D341Med (cell line): ENCODE measurements around the gene SPHKAP.
"Not testable (repeated sequence)": the region's sequence is repeated elsewhere in the genome, so short reads cannot be mapped to it uniquely, and the experiment has no call there.

Source experiments
- DNase-seq: peaks from one replicate; pipeline ENCODE4 v3.0.0; 2012; ENCODE audit warnings: low spot score

The SPHKAP gene, protein sequence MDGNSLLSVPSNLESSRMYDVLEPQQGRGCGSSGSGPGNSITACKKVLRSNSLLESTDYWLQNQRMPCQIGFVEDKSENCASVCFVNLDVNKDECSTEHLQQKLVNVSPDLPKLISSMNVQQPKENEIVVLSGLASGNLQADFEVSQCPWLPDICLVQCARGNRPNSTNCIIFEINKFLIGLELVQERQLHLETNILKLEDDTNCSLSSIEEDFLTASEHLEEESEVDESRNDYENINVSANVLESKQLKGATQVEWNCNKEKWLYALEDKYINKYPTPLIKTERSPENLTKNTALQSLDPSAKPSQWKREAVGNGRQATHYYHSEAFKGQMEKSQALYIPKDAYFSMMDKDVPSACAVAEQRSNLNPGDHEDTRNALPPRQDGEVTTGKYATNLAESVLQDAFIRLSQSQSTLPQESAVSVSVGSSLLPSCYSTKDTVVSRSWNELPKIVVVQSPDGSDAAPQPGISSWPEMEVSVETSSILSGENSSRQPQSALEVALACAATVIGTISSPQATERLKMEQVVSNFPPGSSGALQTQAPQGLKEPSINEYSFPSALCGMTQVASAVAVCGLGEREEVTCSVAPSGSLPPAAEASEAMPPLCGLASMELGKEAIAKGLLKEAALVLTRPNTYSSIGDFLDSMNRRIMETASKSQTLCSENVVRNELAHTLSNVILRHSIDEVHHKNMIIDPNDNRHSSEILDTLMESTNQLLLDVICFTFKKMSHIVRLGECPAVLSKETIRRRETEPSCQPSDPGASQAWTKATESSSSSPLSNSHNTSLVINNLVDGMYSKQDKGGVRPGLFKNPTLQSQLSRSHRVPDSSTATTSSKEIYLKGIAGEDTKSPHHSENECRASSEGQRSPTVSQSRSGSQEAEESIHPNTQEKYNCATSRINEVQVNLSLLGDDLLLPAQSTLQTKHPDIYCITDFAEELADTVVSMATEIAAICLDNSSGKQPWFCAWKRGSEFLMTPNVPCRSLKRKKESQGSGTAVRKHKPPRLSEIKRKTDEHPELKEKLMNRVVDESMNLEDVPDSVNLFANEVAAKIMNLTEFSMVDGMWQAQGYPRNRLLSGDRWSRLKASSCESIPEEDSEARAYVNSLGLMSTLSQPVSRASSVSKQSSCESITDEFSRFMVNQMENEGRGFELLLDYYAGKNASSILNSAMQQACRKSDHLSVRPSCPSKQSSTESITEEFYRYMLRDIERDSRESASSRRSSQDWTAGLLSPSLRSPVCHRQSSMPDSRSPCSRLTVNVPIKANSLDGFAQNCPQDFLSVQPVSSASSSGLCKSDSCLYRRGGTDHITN (N-terminal part only)

GRCh38 chr2:228181098-228182019 is at the start of gene SPHKAP:
Gene SPHKAP (minus strand): TSS chr2:228181687. CDS start chr2:228181598, 89 bp downstream.
- peak; percentile 33 for DNase-seq

GRCh38 chr2:228227466-228227865 is 46.0 kb upstream of the SPHKAP start:
- no peak for DNase-seq

DNA sequence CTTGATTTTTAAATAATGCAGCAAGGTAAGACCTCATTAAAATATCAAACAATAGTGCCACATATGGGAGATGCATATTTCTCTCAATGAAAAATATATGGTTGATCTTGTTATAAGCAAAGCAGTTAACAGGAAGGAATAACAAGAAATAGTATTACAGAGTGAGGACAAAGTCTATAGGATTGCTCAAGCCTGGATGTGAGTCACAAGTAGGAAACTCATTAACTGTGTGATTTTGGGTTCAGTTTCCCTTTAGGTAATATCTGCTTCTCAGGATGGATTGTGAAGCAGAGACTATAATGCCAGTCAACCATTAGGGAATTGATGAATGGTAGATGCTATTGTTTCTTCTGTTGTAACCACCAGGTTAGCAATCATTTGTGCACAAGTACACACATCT is 42.9 kb upstream of the SPHKAP start:
- no peak for DNase-seq

DNA sequence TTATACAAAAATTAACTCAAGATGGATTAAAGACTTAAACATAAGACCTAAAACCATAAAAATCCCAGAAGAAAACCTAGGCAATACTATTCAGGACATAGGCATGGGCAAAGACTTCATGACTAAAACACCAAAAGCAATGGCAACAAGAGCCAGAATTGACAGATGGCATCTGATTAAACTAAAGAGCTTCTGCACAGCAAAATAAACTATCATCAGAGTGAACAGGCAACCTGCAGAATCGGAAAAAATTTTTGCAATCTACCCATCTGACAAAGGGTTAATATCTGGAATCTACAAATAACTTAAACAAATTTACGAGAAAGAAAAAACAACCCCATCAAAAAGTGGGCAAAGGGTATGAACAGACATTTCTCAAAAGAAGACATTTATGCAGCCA is 37.1 kb upstream of the SPHKAP start:
- DNase-seq: not testable (repeated sequence)

- no peak for DNase-seq
Observed at GRCh38 chr2:228197504-228197903, 16.0 kb upstream of the SPHKAP start.

DNA sequence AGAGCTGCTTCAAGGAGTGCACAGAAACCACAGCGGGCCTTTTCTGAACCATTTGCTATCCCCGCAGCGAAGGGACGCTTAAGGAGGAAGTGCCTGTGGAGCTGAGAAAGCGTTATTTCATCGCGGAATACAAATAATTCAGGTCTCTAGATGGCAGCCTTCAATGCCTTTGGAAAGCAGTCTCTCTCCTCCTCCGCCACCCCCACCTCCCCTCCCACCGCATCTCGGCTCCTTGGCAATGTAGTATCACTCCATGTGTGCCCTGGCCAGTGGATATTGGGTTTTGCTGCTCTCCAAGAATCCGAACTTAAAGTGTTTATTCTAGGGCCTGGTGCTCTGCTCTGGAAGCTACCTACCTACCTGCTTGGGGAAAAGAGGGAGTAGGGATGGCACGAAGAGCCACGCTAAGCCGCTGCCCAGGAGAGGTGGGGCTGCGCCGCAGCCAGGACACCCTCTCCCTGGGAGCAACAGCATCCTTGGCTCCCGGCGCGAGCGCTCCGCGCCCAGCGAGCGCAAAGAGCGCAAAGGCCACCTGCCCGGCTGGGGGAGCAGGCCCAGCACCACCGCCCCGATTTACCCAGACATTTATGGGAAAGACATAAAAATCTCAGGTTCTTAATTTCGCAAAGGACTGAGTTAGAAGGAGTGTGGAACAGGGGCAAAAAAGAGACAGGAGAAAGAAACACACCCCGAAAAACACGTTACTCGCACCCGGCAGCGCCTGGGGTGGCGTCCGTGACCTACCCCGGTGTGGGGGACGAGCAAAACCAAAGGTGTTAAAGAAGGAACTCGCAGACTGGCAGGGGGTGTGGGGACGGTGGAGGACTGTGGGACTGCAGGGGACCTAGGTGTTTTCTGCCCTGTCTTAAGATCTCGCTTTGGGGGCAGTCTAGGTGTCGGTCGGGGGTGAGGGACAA is 1.0 kb downstream of the SPHKAP start:
- DNase-seq: peak; percentile 20

- no peak for DNase-seq
Observed at GRCh38 chr2:228167290-228167689, 14.2 kb downstream of the SPHKAP start.

GRCh38 chr2:228164718-228165117 is 16.8 kb downstream of the SPHKAP start:
- no peak for DNase-seq

- DNase-seq: no peak
Observed at GRCh38 chr2:228157841-228158240, 23.6 kb downstream of the SPHKAP start.

DNA sequence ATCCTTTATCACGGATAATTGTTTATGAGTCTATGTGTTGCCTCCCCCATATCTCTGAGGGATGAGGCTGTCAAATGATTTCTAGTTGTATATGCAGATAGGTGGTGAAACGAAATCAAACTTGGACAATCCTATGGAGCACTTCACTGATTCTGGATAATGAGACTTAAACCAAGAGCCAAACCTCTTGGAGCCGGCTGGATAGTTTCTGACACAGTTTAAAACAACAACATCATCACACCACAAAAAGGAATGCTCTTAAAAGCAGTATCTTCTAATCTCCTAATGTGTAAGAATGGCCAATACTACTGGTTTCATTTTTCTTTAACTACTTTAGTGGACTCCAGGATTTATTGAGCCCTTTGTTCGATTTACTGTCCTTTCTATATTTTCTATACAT is 36.5 kb downstream of the SPHKAP start:
- DNase-seq: no peak

- no peak for DNase-seq
Observed at GRCh38 chr2:228140934-228141528, 40.5 kb downstream of the SPHKAP start.

DNA sequence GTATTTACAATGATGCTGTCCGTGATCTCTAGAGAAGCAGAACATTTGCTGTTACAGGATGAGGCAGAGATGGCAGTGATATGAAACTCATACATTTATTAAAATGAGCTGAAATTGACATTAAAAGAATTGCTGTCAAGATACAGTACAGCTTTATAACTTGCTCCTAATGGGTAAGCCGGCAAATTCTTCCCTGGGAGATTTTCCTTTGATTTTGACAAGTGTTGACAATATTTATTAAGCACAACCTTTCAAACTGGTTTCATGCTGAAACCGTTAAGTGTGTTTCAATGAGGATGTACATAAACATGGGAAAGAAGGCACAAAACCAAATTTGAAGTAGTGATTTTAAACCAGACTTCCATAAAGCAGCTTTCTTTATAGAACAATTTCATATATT is 45.5 kb downstream of the SPHKAP start:
- no peak for DNase-seq

DNA sequence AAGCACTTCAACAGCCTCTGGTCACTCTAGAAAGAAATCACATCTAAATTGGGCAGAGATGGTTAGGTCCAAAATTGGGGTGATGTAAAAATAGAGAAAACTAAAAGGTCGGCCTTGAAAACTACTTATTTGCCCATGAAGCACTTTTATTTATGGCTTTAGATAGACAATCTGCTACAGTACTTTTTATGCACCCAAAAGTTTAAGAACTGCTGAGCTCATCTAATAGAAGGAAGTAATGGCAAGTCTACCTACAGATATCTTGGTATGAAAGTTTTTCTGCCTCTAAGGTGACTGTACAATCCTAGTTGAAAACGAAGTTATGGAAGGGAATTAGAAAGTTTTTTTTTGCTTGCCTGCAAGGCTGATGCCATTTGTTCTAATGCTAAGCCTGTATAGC is 46.2 kb downstream of the SPHKAP start:
- no peak for DNase-seq

- no peak for DNase-seq
Observed at GRCh38 chr2:228131833-228132232, 49.7 kb downstream of the SPHKAP start.

GRCh38 chr2:228126401-228126800 is 55.1 kb downstream of the SPHKAP start:
- DNase-seq: no peak

GRCh38 chr2:228118940-228119339 is 62.5 kb downstream of the SPHKAP start:
- no peak for DNase-seq

- no peak for DNase-seq
Observed at GRCh38 chr2:228107846-228108245, 73.6 kb downstream of the SPHKAP start.

DNA sequence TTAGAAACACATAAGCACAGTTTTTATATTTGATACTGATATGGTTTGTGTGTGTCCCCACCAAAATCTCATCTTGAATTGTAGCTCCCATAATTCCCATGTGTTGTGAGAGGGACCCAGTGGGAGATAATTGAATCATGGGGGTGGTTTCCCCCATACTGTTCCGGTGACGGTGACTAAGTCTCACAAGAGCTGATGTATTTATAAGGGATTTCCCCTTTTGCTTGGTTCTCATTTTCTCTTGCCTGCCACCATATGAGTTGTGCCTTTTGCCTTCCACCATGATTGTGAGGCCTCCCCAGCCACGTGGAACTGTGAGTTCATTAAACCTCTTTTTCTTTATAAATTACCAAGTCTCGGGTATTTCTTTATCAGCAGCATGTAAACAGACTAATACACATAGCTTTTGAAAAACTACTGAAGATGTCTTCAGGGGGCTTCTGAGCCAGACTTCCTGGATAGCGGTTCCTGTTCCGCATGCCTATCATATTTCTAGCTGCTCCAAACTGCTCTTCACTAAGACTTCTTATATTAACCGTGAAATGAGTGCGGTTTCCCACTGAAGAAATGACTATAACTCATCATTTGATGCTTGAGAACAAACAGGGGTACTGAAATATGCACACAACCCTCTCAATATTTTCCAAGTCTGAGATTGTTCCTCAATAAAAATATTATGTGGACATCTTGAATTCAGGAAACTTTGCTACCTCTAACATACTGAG is 75.8 kb downstream of the SPHKAP start:
- no peak for DNase-seq

DNA sequence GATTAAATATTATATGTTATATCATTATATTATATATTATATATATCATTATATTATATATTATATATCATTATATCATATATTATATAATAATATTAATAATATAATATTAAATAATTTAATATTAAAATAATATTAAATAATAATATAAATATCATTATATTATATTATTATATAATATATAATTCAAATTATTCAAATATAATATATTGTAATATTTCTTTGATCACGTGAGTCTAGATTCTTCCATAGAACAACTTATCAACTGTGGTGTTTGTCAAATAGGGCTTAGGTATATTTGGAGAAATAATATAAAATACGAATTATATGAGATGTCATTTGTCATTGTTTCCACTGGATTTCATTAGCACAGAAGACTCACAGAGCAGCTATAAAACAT is 77.3 kb downstream of the SPHKAP start:
- DNase-seq: no peak
